Upper lobe of left lung (tissue), 6 donors: ENCODE results near the gene MYO5B. TPM values are rescaled to one million over a fixed set of nuclear protein-coding genes. Genes with fewer than 3 reads are reported as not detected.

Experiments
- ATAC-seq, 2 donors: fragments of 200-7000 bp; cut with Tn5 transposase; one replicate each; pipeline ENCODE4 v1.9.1; 2022; ENCODE audit warnings: mild to moderate bottlenecking in 2 of 2, moderate library complexity in 2 of 2; ENCODE audit not compliant: low FRiP score in 2 of 2
- DNase-seq, 2 donors: peaks; one replicate each; pipeline ENCODE4 v3.0.0-alpha.2; 2019 to 2020
- H3K27ac ChIP-seq, 4 donors: fragments of 200-600 bp; sonication (generic); one replicate each; pipeline ENCODE4 v1.5.1; 2016 to 2019
- H3K27me3 ChIP-seq, 4 donors: fragments of 200-600 bp; sonication (generic); one replicate each; pipeline ENCODE4 v1.5.1; 2017 to 2019
- H3K36me3 ChIP-seq, 4 donors: fragments of 200-600 bp; sonication (generic); one replicate each; pipeline ENCODE4 v1.5.1; 2016 to 2019
- H3K4me1 ChIP-seq, 4 donors: fragments of 200-600 bp; sonication (generic); one replicate each; pipeline ENCODE4 v1.5.1; 2018 to 2019
- H3K4me3 ChIP-seq, 4 donors: fragments of 200-600 bp; sonication (generic); one replicate each; pipeline ENCODE4 v1.5.1; 2017 to 2019; ENCODE audit warnings: mild to moderate bottlenecking in 2 of 4, moderate library complexity in 1 of 4
- H3K9me3 ChIP-seq, 4 donors: fragments of 200-600 bp; sonication (generic); one replicate each; pipeline ENCODE4 v1.5.1; 2018 to 2019
- EP300 ChIP-seq, 4 donors: sonication (generic); formaldehyde crosslinking; IDR thresholded peaks; one replicate each; pipeline ENCODE4 v1.5.1; 2017; ENCODE audit warnings: antibody characterized with exemption in 4 of 4, control low read depth in 2 of 4
- POLR2A ChIP-seq, 4 donors: fragments of 450-650 bp; IDR thresholded peaks; one replicate each; pipeline ENCODE4 v1.5.1; 2016 to 2017; ENCODE audit warnings: antibody characterized with exemption in 4 of 4, mild to moderate bottlenecking in 2 of 4
- POLR2AphosphoS5 ChIP-seq, 2 donors: sonication (generic); formaldehyde crosslinking; IDR thresholded peaks; one replicate each; pipeline ENCODE4 v1.5.1; 2017; ENCODE audit warnings: antibody characterized with exemption in 2 of 2
- WGBS, 2 donors: methylation state at CpG; one replicate each; pipeline ENCODE4 v1.1.5; 2017 to 2018; 5-methylcytosine and 5-hydroxymethylcytosine counted together
- total RNA-seq, 6 donors: library from RNA; depleted of rRNA in 4 of 6; stranded (reverse); fragments of >200 nt in 4 of 6; gene quantifications; one replicate each; pipeline versions ENCODE4 v1.1.0 to v1.2.1, GENCODE V29; 2016 to 2021
- TF ChIP-seq, protein P1 (sequence below), 6 experiments: fragments of 450-650 bp in 4 of 6; fragments of 200-600 bp in 2 of 6; sonication (generic) in 2 of 6; IDR thresholded peaks; one replicate each; pipeline ENCODE4 v1.5.1; 2016 to 2019; ENCODE audit warnings: antibody characterized with exemption in 6 of 6
- donor health status: DM: no; HTN: no; CAD: no; lungs with moderate emphysema.
- donor health status: DM: no; HTN: yes; CAD: no; lungs with severe emphysema.

Gene MYO5B
- total RNA-seq, 6 donors from 2014 or later, result 25.4 to 95.2 (median 49.6) TPM

DNA sequence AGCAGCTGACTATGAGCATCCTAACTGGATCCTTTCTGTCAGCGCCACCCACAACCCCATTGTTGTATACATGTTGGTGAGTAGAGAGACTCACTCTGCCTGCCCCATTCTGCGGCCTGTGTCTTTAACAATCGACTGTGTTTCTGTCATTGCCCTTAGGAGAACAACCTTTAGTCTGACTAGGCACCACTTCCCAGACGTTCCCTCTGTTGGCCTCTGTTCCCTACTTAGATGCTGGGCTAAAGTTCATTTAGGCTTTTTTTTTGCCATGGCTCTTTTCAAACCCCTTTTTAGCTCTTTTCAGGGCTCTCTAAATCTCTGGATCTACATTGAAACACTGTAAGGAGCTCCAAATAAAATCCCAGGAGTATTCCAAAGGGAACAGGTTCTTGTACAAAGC is 361.1 kb downstream of the MYO5B start:
- ATAC-seq (no peak), DNase-seq (no peak)
- H3K4me1 ChIP-seq, result no peaks in the 10 kb centered on the region
- H3K27me3 ChIP-seq, result no peaks in the 10 kb centered on the region
- 88 to 89% methylated on average over 4 of the region's 4 CpGs for WGBS, 2 donors
- H3K4me3 ChIP-seq, result no peak overlapping the region
- TF ChIP-seq POLR2AphosphoS5 (IDR thresholded peaks at IDR 0.05) (no peak), EP300 (IDR thresholded peaks at IDR 0.05) (no peak), POLR2A (IDR thresholded peaks at IDR 0.05) (no peak)
- TF ChIP-seq, protein P1, sequence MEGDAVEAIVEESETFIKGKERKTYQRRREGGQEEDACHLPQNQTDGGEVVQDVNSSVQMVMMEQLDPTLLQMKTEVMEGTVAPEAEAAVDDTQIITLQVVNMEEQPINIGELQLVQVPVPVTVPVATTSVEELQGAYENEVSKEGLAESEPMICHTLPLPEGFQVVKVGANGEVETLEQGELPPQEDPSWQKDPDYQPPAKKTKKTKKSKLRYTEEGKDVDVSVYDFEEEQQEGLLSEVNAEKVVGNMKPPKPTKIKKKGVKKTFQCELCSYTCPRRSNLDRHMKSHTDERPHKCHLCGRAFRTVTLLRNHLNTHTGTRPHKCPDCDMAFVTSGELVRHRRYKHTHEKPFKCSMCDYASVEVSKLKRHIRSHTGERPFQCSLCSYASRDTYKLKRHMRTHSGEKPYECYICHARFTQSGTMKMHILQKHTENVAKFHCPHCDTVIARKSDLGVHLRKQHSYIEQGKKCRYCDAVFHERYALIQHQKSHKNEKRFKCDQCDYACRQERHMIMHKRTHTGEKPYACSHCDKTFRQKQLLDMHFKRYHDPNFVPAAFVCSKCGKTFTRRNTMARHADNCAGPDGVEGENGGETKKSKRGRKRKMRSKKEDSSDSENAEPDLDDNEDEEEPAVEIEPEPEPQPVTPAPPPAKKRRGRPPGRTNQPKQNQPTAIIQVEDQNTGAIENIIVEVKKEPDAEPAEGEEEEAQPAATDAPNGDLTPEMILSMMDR (IDR thresholded peaks at IDR 0.05), result no peak
- H3K27ac ChIP-seq, result no peak overlapping the region
- no peaks in the 10 kb centered on the region for H3K9me3 ChIP-seq
- H3K36me3 ChIP-seq, result no peaks in the 10 kb centered on the region

DNA sequence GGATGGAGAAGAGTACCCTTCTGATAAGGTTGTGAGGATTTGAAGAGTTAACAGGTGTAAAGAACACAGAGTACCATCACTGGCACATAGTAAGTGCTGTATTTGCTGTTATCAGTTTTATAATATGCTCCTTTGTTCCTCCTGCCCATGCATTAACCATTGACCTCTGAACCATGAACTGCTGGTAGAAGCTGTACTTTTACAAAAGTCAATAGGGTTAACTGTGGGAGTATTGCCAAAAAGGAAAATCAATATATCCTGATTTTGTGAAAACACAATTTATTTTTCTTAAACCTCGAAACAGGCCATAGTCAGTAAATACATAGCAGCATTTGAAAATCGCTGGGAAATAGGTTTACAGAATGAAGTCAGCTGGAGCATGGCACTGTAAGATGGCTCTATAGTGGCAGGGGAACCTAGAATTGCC is 362.7 kb downstream of the MYO5B start:
- Histone ChIP-seq H3K27ac (no peak overlapping the region), H3K4me3 (no peak overlapping the region), H3K36me3 (no peaks in the 10 kb centered on the region), H3K27me3 (no peaks in the 10 kb centered on the region), H3K4me1 (no peaks in the 10 kb centered on the region), H3K9me3 (no peaks in the 10 kb centered on the region)
- TF ChIP-seq, protein P1 (IDR thresholded peaks at IDR 0.05), result no peak
- TF ChIP-seq POLR2AphosphoS5 (IDR thresholded peaks at IDR 0.05) (no peak), EP300 (IDR thresholded peaks at IDR 0.05) (no peak)
- no peak for DNase-seq
- WGBS, 2 donors, result 85 to 86% methylated on average over 2 of the region's 2 CpGs
- ATAC-seq, result no peak

DNA sequence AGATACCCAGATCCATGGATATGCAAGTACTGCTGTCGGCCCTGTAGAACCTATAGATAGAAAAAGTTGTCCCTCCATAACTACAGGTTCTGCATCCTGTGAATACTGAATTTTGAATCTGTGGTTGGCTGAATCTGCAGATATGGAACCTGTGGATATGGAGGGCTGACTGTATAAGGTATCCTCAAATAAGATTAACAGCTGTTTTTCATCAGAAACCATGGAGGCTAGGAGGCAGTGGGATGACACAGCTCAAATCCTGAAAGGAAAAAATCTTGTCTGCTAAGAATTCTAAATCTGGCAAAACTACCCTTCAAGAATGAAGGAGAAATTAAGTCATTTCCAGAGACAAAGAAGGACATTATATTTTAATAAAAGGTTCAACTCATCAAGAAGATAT is 367.0 kb downstream of the MYO5B start:
- Histone ChIP-seq H3K27me3 (no peaks in the 10 kb centered on the region), H3K4me1 (no peaks in the 10 kb centered on the region), H3K4me3 (no peak overlapping the region), H3K9me3 (no peaks in the 10 kb centered on the region), H3K36me3 (no peaks in the 10 kb centered on the region), H3K27ac (no peak overlapping the region)
- WGBS, 2 donors, result 93 to 100% methylated on average over 1 of the region's 1 CpG
- DNase-seq, result no peak
- ATAC-seq, result no peak
- no peak for TF ChIP-seq EP300 (IDR thresholded peaks at IDR 0.05)
- TF ChIP-seq, protein P1 (IDR thresholded peaks at IDR 0.05), result no peak
- no peak for TF ChIP-seq POLR2A (IDR thresholded peaks at IDR 0.05)
- no peak for TF ChIP-seq POLR2AphosphoS5 (IDR thresholded peaks at IDR 0.05)

DNA sequence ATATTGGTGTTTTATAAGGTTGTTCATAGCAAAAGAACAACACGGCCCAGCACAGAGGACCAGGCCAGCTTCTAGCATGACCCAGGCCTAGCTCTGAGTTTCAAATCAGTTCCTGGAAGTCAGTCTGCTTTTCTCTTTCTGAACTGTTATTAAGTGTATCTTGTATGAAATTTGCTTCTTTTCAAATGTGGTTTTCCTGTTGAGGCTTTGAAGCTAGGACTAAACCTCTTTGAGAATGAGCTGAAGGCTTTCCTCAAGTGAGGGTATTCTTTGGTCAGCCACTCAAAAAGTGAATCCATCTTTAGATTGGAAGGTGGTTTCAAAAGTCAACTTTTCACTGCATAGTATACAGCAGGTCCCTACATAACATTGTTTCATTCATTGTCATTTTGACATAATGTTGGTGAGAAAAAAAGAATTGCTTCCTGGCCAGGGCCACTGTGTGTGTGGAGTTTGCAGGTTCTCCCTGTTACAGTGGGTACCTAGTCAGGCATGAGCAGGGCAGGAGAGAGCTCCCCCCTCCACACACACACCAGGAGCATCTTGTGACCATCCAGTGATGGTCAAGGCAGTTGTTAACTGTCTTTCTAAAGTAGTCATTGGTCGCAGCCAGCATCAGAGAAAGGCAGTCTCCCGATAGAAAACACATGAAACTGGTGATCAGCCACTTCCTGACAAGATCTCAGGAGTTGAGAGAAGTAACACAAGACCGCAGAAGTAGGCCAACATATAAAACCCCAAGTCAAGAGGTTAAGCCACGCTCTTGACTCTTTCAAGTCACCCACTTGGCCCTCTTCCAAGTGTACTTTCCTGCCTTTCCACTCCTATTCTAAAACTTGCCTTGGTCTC is 374.9 kb downstream of the MYO5B start:
- DNase-seq (peak in 1 of 2 donors; percentile 60), ATAC-seq (no peak)
- Histone ChIP-seq H3K4me3 (no peak overlapping the region), H3K9me3 (no peaks in the 10 kb centered on the region), H3K36me3 (no peaks in the 10 kb centered on the region), H3K27ac (no peak overlapping the region), H3K27me3 (no peaks in the 10 kb centered on the region), H3K4me1 (peaks cover 0 to 9% (median 8%) of the 10 kb centered on the region in 4 donors)
- no peak for TF ChIP-seq POLR2AphosphoS5 (IDR thresholded peaks at IDR 0.05)
- TF ChIP-seq EP300 (IDR thresholded peaks at IDR 0.05), result no peak
- no peak for TF ChIP-seq POLR2A (IDR thresholded peaks at IDR 0.05)
- TF ChIP-seq, protein P1 (IDR thresholded peaks at IDR 0.05), result no peak
- WGBS, 2 donors, result 49 to 59% methylated on average over 5 of the region's 5 CpGs
